Activated T-cell treated with anti-CD3 and anti-CD28 coated beads, Interleukin-2, amount 50 U/mL, for 72 hours (primary cell): Measurements from ENCODE around the gene EPHB2. TPM values are rescaled to one million over a fixed set of nuclear protein-coding genes. Genes with fewer than 3 reads are reported as not detected.

ENCODE experiments used
- ATAC-seq, 2 donors: fragments of 150-1000 bp; cut with Tn5 transposase; replicated peaks in 1 of 2; 2 replicates each; pipeline ENCODE4 v1.10.0; 2021; ENCODE audit warnings: moderate library complexity in 2 of 2, mild to moderate bottlenecking in 1 of 2
- DNase-seq, 2 donors: peaks; one replicate each; pipeline ENCODE4 v3.0.0; 2021 to 2022; ENCODE audit warnings: mixed read lengths in 1 of 2
- H3K27ac Mint-ChIP-seq: one replicate; pipeline ENCODE4 v1.8.0; 2022; ENCODE audit warnings: mild to moderate bottlenecking, moderate library complexity, mixed read lengths
- H3K27me3 Mint-ChIP-seq: one replicate; pipeline ENCODE4 v1.8.0; 2022; ENCODE audit warnings: low read depth, mixed read lengths
- H3K36me3 Mint-ChIP-seq, 2 donors: one replicate each; pipeline ENCODE4 v1.8.0; 2022; ENCODE audit warnings: mixed read lengths in 2 of 2, mild to moderate bottlenecking in 1 of 2; ENCODE audit not compliant: insufficient read depth in 2 of 2
- H3K4me1 Mint-ChIP-seq: one replicate; pipeline ENCODE4 v1.8.0; 2022; ENCODE audit warnings: low read depth, mixed read lengths
- H3K4me3 Mint-ChIP-seq, 2 donors: one replicate each; pipeline ENCODE4 v1.8.0; 2022; ENCODE audit warnings: mild to moderate bottlenecking in 2 of 2, mixed read lengths in 2 of 2, moderate library complexity in 2 of 2
- H3K9me3 Mint-ChIP-seq, 2 donors: one replicate each; pipeline ENCODE4 v1.8.0; 2022; ENCODE audit warnings: mixed read lengths in 2 of 2
- total RNA-seq, 2 donors: library from RNA; stranded (reverse); gene quantifications; one replicate each; pipeline ENCODE4 v1.2.3, GENCODE V29; 2022

The EPHB2 gene
- total RNA-seq, 2 donors from 2014 or later: 0.22 TPM; not detected in 1

GRCh38 chr1:22847709-22848108 lies 137.1 kb downstream of the EPHB2 start:
- H3K4me3 Mint-ChIP-seq: no peak overlapping the region
- no peaks in the 10 kb centered on the region for H3K9me3 Mint-ChIP-seq
- H3K4me1 Mint-ChIP-seq: no peaks in the 10 kb centered on the region
- H3K27ac Mint-ChIP-seq: no peak overlapping the region
- peaks cover 31% of the 10 kb centered on the region for H3K27me3 Mint-ChIP-seq
- DNase-seq (no peak), ATAC-seq (no peak)
- no peaks in the 10 kb centered on the region for H3K36me3 Mint-ChIP-seq

GRCh38 chr1:22848405-22848804 lies 137.8 kb downstream of the EPHB2 start:
- no peaks in the 10 kb centered on the region for H3K36me3 Mint-ChIP-seq
- H3K27me3 Mint-ChIP-seq: peaks cover 31% of the 10 kb centered on the region
- H3K4me3 Mint-ChIP-seq: no peak overlapping the region
- no peaks in the 10 kb centered on the region for H3K9me3 Mint-ChIP-seq
- H3K4me1 Mint-ChIP-seq: no peaks in the 10 kb centered on the region
- ATAC-seq (no peak), DNase-seq (no peak)
- H3K27ac Mint-ChIP-seq: no peak overlapping the region

DNA sequence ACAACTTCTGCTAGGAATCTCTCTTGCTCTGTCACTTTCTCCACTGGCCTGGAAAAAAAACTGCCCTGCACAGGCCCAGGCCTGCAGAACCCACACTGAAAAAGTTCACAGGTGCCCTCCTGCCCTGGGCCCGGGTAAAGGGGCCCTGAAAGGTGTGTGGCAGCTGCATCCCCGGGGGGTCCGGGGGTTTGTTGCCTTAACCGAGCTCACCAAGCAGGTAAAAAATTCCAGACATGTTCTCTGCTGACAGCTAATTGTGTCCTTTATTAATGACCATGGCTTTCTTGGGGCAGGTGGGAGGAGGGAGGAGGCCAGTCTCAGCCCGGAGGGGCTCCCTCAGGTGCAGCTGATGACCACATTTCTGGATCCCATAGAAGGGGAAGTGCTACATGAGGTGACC lies 139.1 kb downstream of the EPHB2 start:
- H3K9me3 Mint-ChIP-seq: no peaks in the 10 kb centered on the region
- no peaks in the 10 kb centered on the region for H3K36me3 Mint-ChIP-seq
- no peak overlapping the region for H3K4me3 Mint-ChIP-seq
- ATAC-seq (no peak), DNase-seq (no peak)
- no peak overlapping the region for H3K27ac Mint-ChIP-seq
- peaks cover 31% of the 10 kb centered on the region for H3K27me3 Mint-ChIP-seq
- no peaks in the 10 kb centered on the region for H3K4me1 Mint-ChIP-seq

DNA sequence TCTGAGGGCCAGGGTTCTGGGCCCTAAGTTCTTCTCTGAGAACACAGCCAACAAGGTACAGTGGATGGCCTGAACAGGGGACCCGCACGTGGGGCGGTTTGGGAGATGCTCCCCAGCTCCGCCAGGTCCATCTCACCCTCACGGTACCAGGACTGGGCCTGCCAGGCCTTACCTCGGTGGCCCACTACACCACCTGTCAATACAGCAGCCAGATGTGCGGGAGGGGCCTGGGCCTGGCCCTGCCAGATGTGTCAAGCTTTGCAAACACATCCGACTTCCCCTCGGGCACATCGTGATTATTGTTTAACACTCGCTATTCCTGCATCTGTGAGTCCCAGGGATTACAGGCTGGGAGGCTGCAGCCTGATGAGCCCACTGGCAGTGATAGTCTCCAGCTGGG lies 139.6 kb downstream of the EPHB2 start:
- H3K9me3 Mint-ChIP-seq: no peaks in the 10 kb centered on the region
- no peaks in the 10 kb centered on the region for H3K4me1 Mint-ChIP-seq
- DNase-seq (no peak), ATAC-seq (no peak)
- no peak overlapping the region for H3K4me3 Mint-ChIP-seq
- no peaks in the 10 kb centered on the region for H3K36me3 Mint-ChIP-seq
- peaks cover 31% of the 10 kb centered on the region for H3K27me3 Mint-ChIP-seq
- no peak overlapping the region for H3K27ac Mint-ChIP-seq

GRCh38 chr1:22850681-22851080 lies 140.0 kb downstream of the EPHB2 start:
- no peaks in the 10 kb centered on the region for H3K4me1 Mint-ChIP-seq
- no peaks in the 10 kb centered on the region for H3K36me3 Mint-ChIP-seq
- H3K27me3 Mint-ChIP-seq: peaks cover 31% of the 10 kb centered on the region

GRCh38 chr1:22851517-22851916 lies 140.9 kb downstream of the EPHB2 start:
- ATAC-seq: no peak
- DNase-seq: no peak
- no peaks in the 10 kb centered on the region for H3K36me3 Mint-ChIP-seq
- no peaks in the 10 kb centered on the region for H3K9me3 Mint-ChIP-seq
- no peak overlapping the region for H3K27ac Mint-ChIP-seq
- H3K4me3 Mint-ChIP-seq: no peak overlapping the region
- H3K27me3 Mint-ChIP-seq: peaks cover 28% of the 10 kb centered on the region
- H3K4me1 Mint-ChIP-seq: no peaks in the 10 kb centered on the region

More at GRCh38 chr1:22850681-22851080, 140.0 kb downstream of the EPHB2 start:
- Mint-ChIP-seq H3K4me3 (no peak overlapping the region), H3K9me3 (no peaks in the 10 kb centered on the region), H3K27ac (no peak overlapping the region)
- no peak for DNase-seq
- no peak for ATAC-seq

DNA sequence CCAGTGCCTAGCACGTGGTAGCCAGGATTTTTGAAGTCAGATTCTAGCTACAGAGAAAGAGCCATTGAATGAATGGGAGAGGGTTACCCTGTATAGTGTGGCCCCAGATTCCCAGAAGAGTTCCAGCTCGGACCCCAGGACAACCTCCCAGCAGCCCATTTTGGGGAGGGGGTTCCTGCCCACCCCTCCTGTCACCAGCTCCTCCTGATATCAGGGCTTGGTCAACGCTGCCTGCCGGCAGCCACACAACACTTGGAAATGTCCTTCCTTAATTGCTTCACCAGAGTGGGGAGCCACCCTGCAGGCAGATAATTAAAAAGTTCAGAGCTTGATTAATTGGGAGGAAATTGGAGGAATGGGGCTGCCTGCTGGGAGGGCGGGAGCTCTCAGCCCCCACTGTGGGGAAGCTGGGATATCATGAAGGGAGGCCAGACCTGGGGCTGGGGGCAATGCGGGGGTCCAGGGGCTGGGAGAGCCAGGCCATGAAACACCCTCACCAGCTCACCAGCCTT lies 141.6 kb downstream of the EPHB2 start:
- no peak for DNase-seq
- Mint-ChIP-seq H3K36me3 (no peaks in the 10 kb centered on the region), H3K27me3 (peaks cover 21% of the 10 kb centered on the region), H3K27ac (no peak overlapping the region), H3K4me1 (no peaks in the 10 kb centered on the region), H3K4me3 (no peak overlapping the region), H3K9me3 (no peaks in the 10 kb centered on the region)
- no peak for ATAC-seq

DNA sequence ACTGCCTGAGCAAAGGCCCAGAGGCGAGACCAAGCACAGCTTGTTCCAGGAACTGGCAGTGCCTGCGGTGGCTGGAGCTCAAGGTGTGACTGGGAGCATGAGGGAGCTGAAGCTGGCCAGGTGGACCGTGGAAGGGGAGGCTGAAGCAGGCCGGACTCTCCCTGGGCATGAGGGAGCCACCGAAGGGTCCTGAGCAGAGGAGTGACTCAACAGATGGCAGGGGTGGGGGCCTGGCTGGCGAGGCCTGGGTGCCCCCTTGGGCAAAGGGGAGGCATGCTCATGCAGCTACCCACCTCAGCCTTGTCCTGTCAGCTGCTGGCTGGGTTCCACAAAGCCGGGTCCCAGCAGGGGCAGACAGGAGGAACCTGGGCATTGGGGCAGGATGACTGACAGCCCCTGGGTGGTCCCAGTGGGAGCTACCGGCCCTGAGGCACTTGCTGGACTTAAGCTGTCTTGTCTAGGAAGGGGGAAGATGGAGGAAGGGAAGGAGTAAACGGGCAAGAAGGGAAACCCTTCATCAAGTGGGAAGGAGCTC lies 143.1 kb downstream of the EPHB2 start:
- Mint-ChIP-seq H3K4me3 (no peak overlapping the region), H3K4me1 (no peaks in the 10 kb centered on the region), H3K27me3 (peaks cover 6% of the 10 kb centered on the region), H3K9me3 (no peaks in the 10 kb centered on the region), H3K36me3 (no peaks in the 10 kb centered on the region), H3K27ac (no peak overlapping the region)
- no peak for ATAC-seq
- no peak for DNase-seq

DNA sequence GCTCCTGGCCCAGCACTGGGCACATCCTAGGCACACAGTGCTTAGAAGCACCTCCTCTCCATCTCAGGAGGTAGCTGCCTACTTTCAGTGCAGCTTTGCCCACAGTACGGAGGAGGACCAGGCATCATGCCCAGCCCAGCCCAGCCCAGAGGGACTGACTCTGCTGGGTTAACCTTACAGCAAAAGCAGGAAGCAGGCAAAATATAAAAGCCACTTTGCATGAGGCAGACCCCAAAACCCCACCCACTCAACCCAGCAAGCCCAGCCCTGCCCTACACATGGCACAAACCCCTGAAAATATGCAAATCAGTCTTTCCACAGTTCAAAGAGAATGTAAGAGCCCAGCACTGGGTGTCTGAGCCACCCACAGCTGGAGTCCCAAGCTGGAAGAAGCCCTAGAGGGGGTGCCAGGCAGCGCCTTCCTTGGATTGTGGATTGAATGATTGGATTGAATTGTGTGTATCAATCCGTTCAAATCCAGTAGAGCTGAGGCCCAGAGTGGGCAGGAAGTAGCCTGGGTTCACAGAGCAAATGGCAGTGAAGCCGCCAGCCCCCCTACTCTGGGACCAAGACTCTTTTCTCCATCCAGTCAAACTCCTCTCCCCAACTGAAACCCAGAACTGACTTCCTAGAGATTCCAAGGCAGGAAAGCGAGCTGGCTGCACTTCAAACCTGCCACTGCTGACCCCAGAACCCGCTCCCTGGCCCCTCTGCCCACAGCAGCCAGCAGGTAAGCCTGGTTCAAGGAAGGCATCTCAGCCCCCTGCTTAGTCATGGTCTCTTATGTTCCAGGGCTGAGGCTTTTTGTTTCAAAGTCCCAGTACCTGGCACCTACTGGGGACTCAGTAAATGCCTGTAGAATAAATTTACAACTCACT lies 144.3 kb downstream of the EPHB2 start:
- no peak for ATAC-seq
- no peaks in the 10 kb centered on the region for H3K36me3 Mint-ChIP-seq
- H3K9me3 Mint-ChIP-seq: no peaks in the 10 kb centered on the region
- no peak for DNase-seq
- peaks cover 6% of the 10 kb centered on the region for H3K27me3 Mint-ChIP-seq
- H3K27ac Mint-ChIP-seq: no peak overlapping the region
- H3K4me1 Mint-ChIP-seq: no peaks in the 10 kb centered on the region
- no peak overlapping the region for H3K4me3 Mint-ChIP-seq

- H3K27ac Mint-ChIP-seq: no peak overlapping the region
- H3K27me3 Mint-ChIP-seq: peaks cover 6% of the 10 kb centered on the region
- ATAC-seq (no peak), DNase-seq (no peak)
- no peak overlapping the region for H3K4me3 Mint-ChIP-seq
- H3K9me3 Mint-ChIP-seq: no peaks in the 10 kb centered on the region
- H3K4me1 Mint-ChIP-seq: no peaks in the 10 kb centered on the region
- no peaks in the 10 kb centered on the region for H3K36me3 Mint-ChIP-seq
These were observed 145.3 kb downstream of the EPHB2 start for GRCh38 chr1:22855668-22856606.

- Mint-ChIP-seq H3K27ac (no peak overlapping the region), H3K4me3 (no peak overlapping the region), H3K4me1 (no peaks in the 10 kb centered on the region), H3K36me3 (no peaks in the 10 kb centered on the region), H3K27me3 (no peaks in the 10 kb centered on the region), H3K9me3 (no peaks in the 10 kb centered on the region)
- DNase-seq: no peak
- ATAC-seq: no peak
These were observed 147.0 kb downstream of the EPHB2 start for GRCh38 chr1:22857661-22858060.

DNA sequence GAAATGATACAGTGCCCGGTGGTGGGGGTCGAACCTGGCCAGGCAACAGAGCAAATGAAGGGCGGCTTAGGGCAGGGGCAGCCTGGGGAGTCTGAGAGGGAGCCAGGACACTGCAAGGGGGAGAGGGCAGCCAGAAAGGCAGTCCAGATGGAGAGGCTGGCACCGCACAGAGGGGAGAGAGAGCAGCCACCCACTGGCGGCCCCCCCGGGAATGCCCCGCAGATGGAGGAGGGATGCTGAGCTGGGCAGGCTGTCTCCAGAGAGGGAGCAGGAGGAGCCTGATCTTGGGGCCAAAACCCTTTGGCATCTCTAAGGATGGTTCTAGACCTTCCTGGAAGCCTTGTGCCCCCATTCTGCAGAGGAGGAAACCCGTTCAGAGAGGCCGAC lies 149.8 kb downstream of the EPHB2 start:
- Mint-ChIP-seq H3K27me3 (no peaks in the 10 kb centered on the region), H3K27ac (no peak overlapping the region), H3K4me3 (no peak overlapping the region), H3K9me3 (no peaks in the 10 kb centered on the region), H3K4me1 (no peaks in the 10 kb centered on the region), H3K36me3 (no peaks in the 10 kb centered on the region)
- DNase-seq: no peak
- ATAC-seq: no peak

- Mint-ChIP-seq H3K27ac (no peak overlapping the region), H3K36me3 (no peaks in the 10 kb centered on the region), H3K27me3 (peaks cover 3% of the 10 kb centered on the region), H3K9me3 (no peaks in the 10 kb centered on the region), H3K4me1 (no peaks in the 10 kb centered on the region), H3K4me3 (no peak overlapping the region)
- ATAC-seq (no peak), DNase-seq (no peak)
These were observed 150.3 kb downstream of the EPHB2 start for GRCh38 chr1:22860883-22861385.
